H9 (cell line): ENCODE data around the gene NOX1. TPM values are rescaled to one million over a fixed set of nuclear protein-coding genes. Genes with fewer than 3 reads are reported as not detected.

Experiments
- DNase-seq: peaks from one replicate; pipeline ENCODE4 v3.0.0-alpha.2; 2017
- H2AFZ ChIP-seq: one replicate; pipeline ENCODE4 v1.6.1; 2013; ENCODE audit warnings: mild to moderate bottlenecking, low read length, control low read depth, moderate library complexity
- H2AK5ac ChIP-seq: 2 replicates; pipeline ENCODE4 v1.6.1; 2013; ENCODE audit warnings: low read length, control low read depth, mixed read lengths; ENCODE audit not compliant: insufficient read length
- H2BK120ac ChIP-seq: one replicate; pipeline ENCODE4 v1.6.1; 2013; ENCODE audit warnings: low read depth, mild to moderate bottlenecking, low read length, control low read depth, inconsistent platforms; ENCODE audit not compliant: poor library complexity, severe bottlenecking
- H2BK12ac ChIP-seq: 2 replicates; pipeline ENCODE4 v1.6.1; 2013; ENCODE audit warnings: low read length, control low read depth, mixed read lengths, low read depth; ENCODE audit not compliant: insufficient read length
- H2BK15ac ChIP-seq: 2 replicates; pipeline ENCODE4 v1.6.1; 2013; ENCODE audit warnings: low read depth, low read length, control low read depth
- H2BK20ac ChIP-seq: one replicate; pipeline ENCODE4 v1.6.1; 2013; ENCODE audit warnings: low read depth, mild to moderate bottlenecking, low read length, control low read depth, inconsistent platforms; ENCODE audit not compliant: poor library complexity, severe bottlenecking
- H2BK5ac ChIP-seq: 2 replicates; pipeline ENCODE4 v1.6.1; 2013; ENCODE audit warnings: low read length, control low read depth, mixed read lengths; ENCODE audit not compliant: insufficient read length
- H3K14ac ChIP-seq: 2 replicates; pipeline ENCODE4 v1.6.1; 2013; ENCODE audit warnings: low read length, control low read depth; ENCODE audit not compliant: insufficient read depth
- H3K18ac ChIP-seq: 2 replicates; pipeline ENCODE4 v1.6.1; 2013; ENCODE audit warnings: low read depth, mild to moderate bottlenecking, mixed read lengths, low read length, control low read depth; ENCODE audit not compliant: insufficient read length
- H3K23ac ChIP-seq: 2 replicates; pipeline ENCODE4 v1.6.1; 2013; ENCODE audit warnings: low read length, control low read depth, mixed read lengths, low read depth; ENCODE audit not compliant: insufficient read length
- H3K23me2 ChIP-seq: 2 replicates; pipeline ENCODE4 v1.6.1; 2013; ENCODE audit warnings: low read depth, mild to moderate bottlenecking, mixed read lengths, low read length, control low read depth; ENCODE audit not compliant: insufficient read length, poor library complexity, severe bottlenecking
- H3K27ac ChIP-seq: 2 replicates; pipeline ENCODE4 v1.5.1; 2013; ENCODE audit warnings: low read length, control low read depth, mixed read lengths, low read depth; ENCODE audit not compliant: insufficient read length
- H3K27me3 ChIP-seq: 2 replicates; pipeline ENCODE4 v1.6.1; 2013; ENCODE audit warnings: low read length, control low read depth, inconsistent platforms; ENCODE audit not compliant: insufficient read depth
- H3K4ac ChIP-seq: 2 replicates; pipeline ENCODE4 v1.6.1; 2013; ENCODE audit warnings: low read depth, mild to moderate bottlenecking, control low read depth, inconsistent platforms, low read length, moderate library complexity
- H3K4me1 ChIP-seq: 2 replicates; pipeline ENCODE4 v1.6.1; 2013; ENCODE audit warnings: low read length, control low read depth, inconsistent platforms; ENCODE audit not compliant: insufficient read depth
- H3K4me2 ChIP-seq: 2 replicates; pipeline ENCODE4 v1.6.1; 2013; ENCODE audit warnings: low read length, control low read depth, mixed read lengths; ENCODE audit not compliant: insufficient read length, insufficient read depth
- H3K56ac ChIP-seq: 2 replicates; pipeline ENCODE4 v1.6.1; 2013; ENCODE audit warnings: low read depth, mild to moderate bottlenecking, mixed read lengths, low read length, control low read depth; ENCODE audit not compliant: insufficient read length
- H3K79me1 ChIP-seq: 2 replicates; pipeline ENCODE4 v1.6.1; 2013; ENCODE audit warnings: low read depth, mild to moderate bottlenecking, moderate library complexity, low read length, control low read depth, inconsistent platforms; ENCODE audit not compliant: insufficient read depth, poor library complexity, severe bottlenecking
- H3K79me2 ChIP-seq: 2 replicates; pipeline ENCODE4 v1.6.1; 2013; ENCODE audit warnings: low read length, control low read depth, inconsistent platforms; ENCODE audit not compliant: insufficient read depth
- H3K9ac ChIP-seq: 2 replicates; pipeline ENCODE4 v1.6.1; 2013; ENCODE audit warnings: low read length, control low read depth, mixed read lengths; ENCODE audit not compliant: insufficient read length; ENCODE audit errors: extremely low read depth
- H3K9me3 ChIP-seq: one replicate; pipeline ENCODE4 v1.6.1; 2013; ENCODE audit warnings: low read depth, low read length, inconsistent platforms; ENCODE audit not compliant: control insufficient read depth
- H3T11ph ChIP-seq: one replicate; pipeline ENCODE4 v1.6.1; 2013; ENCODE audit warnings: mild to moderate bottlenecking, low read length, control low read depth, inconsistent platforms
- H4K20me1 ChIP-seq: one replicate; pipeline ENCODE4 v1.6.1; 2013; ENCODE audit not compliant: control insufficient read depth, insufficient read length, insufficient read depth
- H4K5ac ChIP-seq: 2 replicates; pipeline ENCODE4 v1.6.1; 2013; ENCODE audit warnings: low read depth, mild to moderate bottlenecking, mixed read lengths, low read length, control low read depth; ENCODE audit not compliant: insufficient read length
- H4K8ac ChIP-seq: replicated peaks from 2 replicates; pipeline ENCODE4 v1.6.1; 2013; ENCODE audit warnings: low read length, control low read depth, mixed read lengths, low read depth; ENCODE audit not compliant: insufficient read length
- H4K91ac ChIP-seq: 2 replicates; pipeline ENCODE4 v1.6.1; 2013; ENCODE audit warnings: low read depth, mild to moderate bottlenecking, moderate library complexity, mixed read lengths, low read length, control low read depth; ENCODE audit not compliant: insufficient read length
- H3K27ac Mint-ChIP-seq, 3 experiments: 2 replicates in 2 of 3; 3 replicates in 1 of 3; pipeline ENCODE4 v1.8.0; 2020 to 2021; ENCODE audit warnings: mixed read lengths in 3 of 3, mild to moderate bottlenecking in 1 of 3, moderate library complexity in 1 of 3
- H3K27me3 Mint-ChIP-seq: 2 replicates; pipeline ENCODE4 v1.8.0; 2021; ENCODE audit warnings: low read depth, mild to moderate bottlenecking, moderate library complexity, mixed read lengths
- H3K36me3 Mint-ChIP-seq, 3 experiments: 2 replicates in 2 of 3; 3 replicates in 1 of 3; pipeline ENCODE4 v1.8.0; 2020 to 2021; ENCODE audit warnings: low read depth in 3 of 3, mixed read lengths in 3 of 3; ENCODE audit not compliant: insufficient read depth in 1 of 3
- H3K4me1 Mint-ChIP-seq, 2 experiments: 2 replicates each; pipeline ENCODE4 v1.8.0; 2020; ENCODE audit warnings: mixed read lengths in 2 of 2
- H3K4me3 Mint-ChIP-seq, 2 experiments: 2 replicates in 1 of 2; 3 replicates in 1 of 2; pipeline ENCODE4 v1.8.0; 2020 to 2021; ENCODE audit warnings: mild to moderate bottlenecking in 2 of 2, mixed read lengths in 2 of 2, moderate library complexity in 1 of 2
- H3K9me3 Mint-ChIP-seq, 2 experiments: 2 replicates in 1 of 2; 3 replicates in 1 of 2; pipeline ENCODE4 v1.8.0; 2020; ENCODE audit warnings: mild to moderate bottlenecking in 2 of 2, mixed read lengths in 2 of 2, moderate library complexity in 1 of 2
- WGBS: extraction: QIAGEN DNeasy Blood & Tissue Kit; methylation state at CpG from one replicate; pipeline ENCODE4 v1.1.7; 2013; ENCODE audit warnings: missing lambda C conversion rate, low lambda C conversion rate, mixed read lengths; ENCODE audit not compliant: insufficient read length; ENCODE audit errors: extremely low coverage; 5-methylcytosine and 5-hydroxymethylcytosine counted together
- total RNA-seq: library from RNA; stranded (reverse); gene quantifications from 2 replicates; pipeline ENCODE4 v1.2.1, GENCODE V29; 2021
- TF ChIP-seq, protein P1 (sequence below): fragments of 200-600 bp; sonication (generic); conservative IDR thresholded peaks from 3 replicates; pipeline ENCODE4 v1.8.0; 2021; ENCODE audit warnings: antibody characterized with exemption, mild to moderate bottlenecking

Gene NOX1
- total RNA-seq, 1 experiment from 2014 or later = not detected

DNA sequence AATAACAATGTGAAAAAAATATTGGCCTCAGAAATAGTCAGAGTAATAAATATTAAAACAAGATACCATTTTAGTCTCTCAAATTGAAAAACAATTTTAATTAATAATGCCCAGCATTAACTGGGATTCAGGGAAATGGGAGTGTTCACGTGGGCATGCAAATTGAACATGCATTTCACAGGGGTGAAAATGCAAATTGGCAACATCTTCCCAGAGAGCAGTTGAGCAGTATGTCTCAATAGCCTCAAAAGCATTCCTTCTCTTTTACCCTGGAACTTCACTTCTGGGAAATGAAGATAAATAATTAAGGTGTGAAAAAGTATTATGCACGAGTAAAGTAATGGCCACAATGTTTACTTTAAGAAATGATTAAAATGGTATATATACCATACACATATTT lies 21.3 kb downstream of the NOX1 start:
- H2AFZ ChIP-seq = no peak overlapping the region
- H3K23ac ChIP-seq = no peak overlapping the region
- H2BK15ac ChIP-seq = no peak overlapping the region
- no peaks in the 10 kb centered on the region for H3K79me1 ChIP-seq
- H3K4me2 ChIP-seq = no peak overlapping the region
- H3K18ac ChIP-seq = no peak overlapping the region
- Mint-ChIP-seq H3K27me3 (peaks cover 6% of the 10 kb centered on the region), H3K4me1 (no peaks in the 10 kb centered on the region), H3K4me3 (no peak overlapping the region), H3K27ac (no peak overlapping the region), H3K9me3 (peaks cover 52 to 56% of the 10 kb centered on the region in 2 experiments), H3K36me3 (peaks cover 0 to 1% (median 0%) of the 10 kb centered on the region in 3 experiments; a peak in 2 of 7 replicates)
- H2AK5ac ChIP-seq = no peak overlapping the region
- no peaks in the 10 kb centered on the region for H3K4me1 ChIP-seq
- H3K4ac ChIP-seq = no peak overlapping the region
- peaks cover 10% of the 10 kb centered on the region for H3K9me3 ChIP-seq
- H4K8ac ChIP-seq = no peak overlapping the region
- H3K79me2 ChIP-seq = no peaks in the 10 kb centered on the region
- no peak overlapping the region for H3T11ph ChIP-seq
- H2BK20ac ChIP-seq = no peak overlapping the region
- no peaks in the 10 kb centered on the region; the same call in 1 of the 2 replicates for H3K27me3 ChIP-seq
- TF ChIP-seq, protein P1, sequence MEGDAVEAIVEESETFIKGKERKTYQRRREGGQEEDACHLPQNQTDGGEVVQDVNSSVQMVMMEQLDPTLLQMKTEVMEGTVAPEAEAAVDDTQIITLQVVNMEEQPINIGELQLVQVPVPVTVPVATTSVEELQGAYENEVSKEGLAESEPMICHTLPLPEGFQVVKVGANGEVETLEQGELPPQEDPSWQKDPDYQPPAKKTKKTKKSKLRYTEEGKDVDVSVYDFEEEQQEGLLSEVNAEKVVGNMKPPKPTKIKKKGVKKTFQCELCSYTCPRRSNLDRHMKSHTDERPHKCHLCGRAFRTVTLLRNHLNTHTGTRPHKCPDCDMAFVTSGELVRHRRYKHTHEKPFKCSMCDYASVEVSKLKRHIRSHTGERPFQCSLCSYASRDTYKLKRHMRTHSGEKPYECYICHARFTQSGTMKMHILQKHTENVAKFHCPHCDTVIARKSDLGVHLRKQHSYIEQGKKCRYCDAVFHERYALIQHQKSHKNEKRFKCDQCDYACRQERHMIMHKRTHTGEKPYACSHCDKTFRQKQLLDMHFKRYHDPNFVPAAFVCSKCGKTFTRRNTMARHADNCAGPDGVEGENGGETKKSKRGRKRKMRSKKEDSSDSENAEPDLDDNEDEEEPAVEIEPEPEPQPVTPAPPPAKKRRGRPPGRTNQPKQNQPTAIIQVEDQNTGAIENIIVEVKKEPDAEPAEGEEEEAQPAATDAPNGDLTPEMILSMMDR = no peak
- no CpG with 5 or more reads among the region's 2 CpGs for WGBS
- H4K91ac ChIP-seq = no peak overlapping the region
- H4K20me1 ChIP-seq = no peaks in the 10 kb centered on the region
- H3K56ac ChIP-seq = no peak overlapping the region
- H3K14ac ChIP-seq = no peak overlapping the region
- H3K23me2 ChIP-seq = no peaks in the 10 kb centered on the region
- no peak overlapping the region for H4K5ac ChIP-seq
- no peak overlapping the region for H2BK12ac ChIP-seq
- no peak for DNase-seq
- H2BK5ac ChIP-seq = no peak overlapping the region
- H3K9ac ChIP-seq = no peak overlapping the region
- H2BK120ac ChIP-seq = no peak overlapping the region
- H3K27ac ChIP-seq = no peak overlapping the region
